Right lung (tissue), 5 donors: ENCODE data around the gene SLC12A3. TPM values are rescaled to one million over a fixed set of nuclear protein-coding genes. Genes with fewer than 3 reads are reported as not detected.
A peak's percentile ranks its signal among the peaks of the same experiment; 100 is the strongest.
"Not testable (repeated sequence)": the region's sequence is repeated elsewhere in the genome, so short reads cannot be mapped to it uniquely, and the experiment has no call there.

Source experiments
- DNase-seq, 2 donors: peaks; one replicate each; pipeline ENCODE4 v3.0.0-alpha.2; 2013
- polyA plus RNA-seq, 5 donors: library from polyadenylated mRNA; unstranded; fragments of 120-200 nt; gene quantifications; one replicate each; pipeline versions ENCODE4 v1.2.1 to v1.2.3, GENCODE V29; 2013; ENCODE audit warnings: inconsistent platforms in 1 of 5, low replicate concordance in 1 of 5; ENCODE audit not compliant: insufficient read length in 5 of 5, insufficient read depth in 1 of 5

SLC12A3 gene
- polyA plus RNA-seq, 5 donors: 0.05 to 0.34 (median 0.08) TPM

GRCh38 chr16:56916571-56917403 lies 51.8 kb downstream of the SLC12A3 start:
- no peak for DNase-seq

GRCh38 chr16:56918467-56919012 lies 53.5 kb downstream of the SLC12A3 start:
- no peak for DNase-seq

- no peak for DNase-seq
Observed at GRCh38 chr16:56919099-56919800, 54.2 kb downstream of the SLC12A3 start.

GRCh38 chr16:56921571-56921970 lies 56.6 kb downstream of the SLC12A3 start:
- no peak for DNase-seq

- no peak for DNase-seq
Observed at GRCh38 chr16:56923481-56924091, 58.6 kb downstream of the SLC12A3 start.

- no peak for DNase-seq
Observed at GRCh38 chr16:56927471-56927870, 62.5 kb downstream of the SLC12A3 start.

- no peak for DNase-seq
Observed at GRCh38 chr16:56929639-56930038, 64.6 kb downstream of the SLC12A3 start.

- peak; percentile 78 to 82 for DNase-seq
Observed at GRCh38 chr16:56930486-56931270, 65.7 kb downstream of the SLC12A3 start.

GRCh38 chr16:56931271-56931891 lies 66.4 kb downstream of the SLC12A3 start:
- no peak for DNase-seq

- peak; percentile 98 to 99 for DNase-seq
Observed at GRCh38 chr16:56931892-56932720, 67.1 kb downstream of the SLC12A3 start, which contains the start of gene HERPUD1. HERPUD1 (plus strand) TSS chr16:56932142; CDS start chr16:56932245, 103 bp downstream.

- DNase-seq: peak; percentile 73 to 77
Observed at GRCh38 chr16:56932721-56933619, 68.0 kb downstream of the SLC12A3 start.

- DNase-seq: no peak
Observed at GRCh38 chr16:56933828-56934598, 69.0 kb downstream of the SLC12A3 start.

- not testable (repeated sequence) for DNase-seq
Observed at GRCh38 chr16:56934599-56935145, 69.7 kb downstream of the SLC12A3 start.

- DNase-seq: no peak
Observed at GRCh38 chr16:56935201-56935600, 70.2 kb downstream of the SLC12A3 start.

- DNase-seq: no peak
Observed at GRCh38 chr16:56936491-56936890, 71.5 kb downstream of the SLC12A3 start.

GRCh38 chr16:56936950-56937349 lies 71.9 kb downstream of the SLC12A3 start:
- DNase-seq: no peak

- DNase-seq: no peak
Observed at GRCh38 chr16:56938664-56939513, 73.9 kb downstream of the SLC12A3 start.
